HepG2 (cell line): ENCODE results near the gene CD6. TPM values are rescaled to one million over a fixed set of nuclear protein-coding genes. Genes with fewer than 3 reads are reported as not detected.

Experiments used
- ATAC-seq: fragments of 200-7000 bp; cut with Tn5 transposase; 3 replicates; pipeline ENCODE4 v1.9.1; 2020; ENCODE audit warnings: mild to moderate bottlenecking, moderate library complexity
- BruUV-seq: library from RNA; stranded (reverse); fragments of 400-500 nt; replicated peaks from 2 replicates; lab custom pipeline; 2021; lab: Mats Ljungman, UMichigan
- CTCF ChIA-PET: fragments of 300-600 bp; formaldehyde crosslinking; extraction: SDS; loops from one replicate; lab custom pipeline; 2021; ENCODE audit warnings: low total read pairs, inconsistent platforms, low intra/inter-chr PET ratio; lab: Yijun Ruan, JAX
- POLR2A ChIA-PET: fragments of 350-600 bp; sonication (Branson Sonifier 250); formaldehyde crosslinking; loops from one replicate; lab custom pipeline; 2020; ENCODE audit warnings: antibody characterized with exemption, inconsistent platforms; lab: Yijun Ruan, JAX
- DNase-seq: peaks from one replicate; pipeline ENCODE4 v3.0.0-alpha.2; 2015; ENCODE audit warnings: low spot score
- FAIRE-seq: peaks from 3 replicates; lab custom pipeline; 2011; peaks lifted over from hg19 to GRCh38; lab: Jason Lieb, UNC
- H2AFZ ChIP-seq: one replicate; pipeline ENCODE4 v1.6.1; 2011; ENCODE audit warnings: low read length, inconsistent platforms
- H3K27ac ChIP-seq: fragments of 300-600 bp; 3 replicates; pipeline ENCODE4 v1.8.0; 2011; ENCODE audit warnings: mixed run types, mild to moderate bottlenecking, mixed read lengths, low read length, inconsistent platforms; ENCODE audit not compliant: insufficient read depth; ENCODE audit errors: extremely low read length
- H3K27me3 ChIP-seq, 2 experiments: fragments of 200-600 bp in 1 of 2; 2 replicates in 1 of 2; 3 replicates in 1 of 2; pipeline versions ENCODE4 v1.6.0 to v1.8.0; 2011; ENCODE audit warnings: low read length in 2 of 2, mild to moderate bottlenecking in 2 of 2, moderate library complexity in 2 of 2, inconsistent platforms in 1 of 2; ENCODE audit not compliant: insufficient read depth in 2 of 2, control insufficient read depth in 1 of 2
- H3K36me3 ChIP-seq, 2 experiments: fragments of 200-600 bp in 1 of 2; replicated peaks in 1 of 2; 2 replicates in 1 of 2; 3 replicates in 1 of 2; pipeline versions ENCODE4 v1.5.1 to v1.8.0; 2011; ENCODE audit warnings: low read length in 2 of 2, inconsistent platforms in 1 of 2; ENCODE audit not compliant: insufficient read depth in 2 of 2, control insufficient read depth in 1 of 2
- H3K4me1 ChIP-seq: 2 replicates; pipeline ENCODE4 v1.5.1; 2012; ENCODE audit warnings: low read length, inconsistent platforms; ENCODE audit not compliant: insufficient read depth
- H3K4me2 ChIP-seq: 2 replicates; pipeline ENCODE4 v1.6.0; 2011; ENCODE audit warnings: low read depth, low read length, inconsistent platforms
- H3K4me3 ChIP-seq, 3 experiments: fragments of 200-600 bp in 1 of 3; sonication (generic), shearing (Covaris generic) in 1 of 3; replicated peaks in 1 of 3; 2 replicates each; pipeline ENCODE4 v1.5.1; 2011 to 2016; ENCODE audit warnings: low read length in 3 of 3, inconsistent platforms in 2 of 3, low read depth in 2 of 3, mild to moderate bottlenecking in 2 of 3, control low read depth in 1 of 3, mixed read lengths in 1 of 3; ENCODE audit not compliant: insufficient read depth in 1 of 3
- H3K79me2 ChIP-seq: one replicate; pipeline ENCODE4 v1.6.1; 2011; ENCODE audit warnings: low read length, inconsistent platforms; ENCODE audit not compliant: insufficient read depth
- H3K9ac ChIP-seq: 2 replicates; pipeline ENCODE4 v1.6.0; 2011; ENCODE audit warnings: mild to moderate bottlenecking, low read depth, low read length, inconsistent platforms; ENCODE audit not compliant: insufficient read depth
- H3K9me3 ChIP-seq: 2 replicates; pipeline ENCODE4 v1.5.1; 2012; ENCODE audit warnings: mild to moderate bottlenecking, low read length
- H4K20me1 ChIP-seq: 2 replicates; pipeline ENCODE4 v1.6.0; 2011; ENCODE audit warnings: inconsistent platforms, mild to moderate bottlenecking, low read length, moderate library complexity; ENCODE audit not compliant: insufficient read depth
- AHDC1 ChIP-seq: sonication (generic); formaldehyde crosslinking; IDR thresholded peaks from 2 replicates; pipeline ENCODE4 v1.5.1; 2020; ENCODE audit warnings: mild to moderate bottlenecking, missing genetic modification reagents, borderline replicate concordance
- ARID4A ChIP-seq: sonication (generic); formaldehyde crosslinking; IDR thresholded peaks from 2 replicates; pipeline ENCODE4 v1.5.0; 2020; ENCODE audit warnings: mild to moderate bottlenecking, missing genetic modification reagents, borderline replicate concordance
- CAMTA2 ChIP-seq: sonication (generic); formaldehyde crosslinking; IDR thresholded peaks from 2 replicates; pipeline ENCODE4 v1.4.0; 2020; ENCODE audit warnings: mild to moderate bottlenecking, missing genetic modification reagents, borderline replicate concordance
- E2F1 ChIP-seq: sonication (generic); formaldehyde crosslinking; IDR thresholded peaks from 2 replicates; pipeline ENCODE4 v1.5.0; 2020; ENCODE audit warnings: missing genetic modification reagents
- KLF11 ChIP-seq: IDR thresholded peaks from 2 replicates; pipeline ENCODE4 v1.6.1; 2016; ENCODE audit warnings: missing compliant biosample characterization
- NPAS2 ChIP-seq: sonication (generic); formaldehyde crosslinking; IDR thresholded peaks from 2 replicates; pipeline ENCODE4 v1.8.0; 2022; ENCODE audit warnings: mild to moderate bottlenecking, missing genetic modification reagents, borderline replicate concordance
- SALL1 ChIP-seq: sonication (generic); formaldehyde crosslinking; IDR thresholded peaks from 2 replicates; pipeline ENCODE4 v1.8.0; 2022; ENCODE audit warnings: mild to moderate bottlenecking, missing genetic modification reagents
- TEAD3 ChIP-seq: optimal IDR thresholded peaks from 2 replicates; pipeline ENCODE3; 2016; ENCODE audit warnings: borderline replicate concordance
- ZNF207 ChIP-seq: fragments of 450-650 bp; IDR thresholded peaks from 2 replicates; pipeline ENCODE4 v1.6.1; 2016; ENCODE audit warnings: antibody characterized with exemption, borderline replicate concordance
- WGBS: methylation state at CpG from one replicate; pipeline ENCODE4 v1.1.6; 2017; ENCODE audit warnings: low lambda C conversion rate; 5-methylcytosine and 5-hydroxymethylcytosine counted together
- in situ Hi-C: cut with HindIII; loops from 2 replicates; pipeline ENCODE4 v1.10.0; 2017; ENCODE audit warnings: low pct_unique_long_range_greater_than_20kb; ENCODE audit not compliant: extremely low pct_ligation_motif_present
- intact Hi-C: fragments of 100-400 bp; cut with micrococcal nuclease; formaldehyde crosslinking; loops from one replicate; pipeline ENCODE4 v1.10.0; 2022; ENCODE audit not compliant: unreplicated experiment
- polyA plus RNA-seq, 8 experiments: library from polyadenylated mRNA; depleted of rRNA in 3 of 8; stranded (reverse) in 7 of 8; unstranded in 1 of 8; fragments of >200 nt; fragmentation: Illumina TruSeq in 4 of 8; extraction: Trizol in 4 of 8; gene quantifications; 2 replicates each; pipeline versions ENCODE4 v1.2.1 to v1.2.3, GENCODE V29; 2011 to 2016; ENCODE audit warnings: low read depth in 4 of 8, missing spikeins in 1 of 8, mixed read lengths in 1 of 8; ENCODE audit not compliant: insufficient read depth in 1 of 8
- total RNA-seq, 5 experiments: library from RNA; depleted of rRNA; stranded (reverse); fragments of >200 nt; fragmentation: Illumina TruSeq; extraction: Trizol; gene quantifications; 2 replicates each; pipeline ENCODE4 v1.2.3, GENCODE V29; 2016; ENCODE audit warnings: low read depth in 1 of 5

CD6 gene
- total and polyA plus RNA-seq, 2 of the 13 experiments (the other 11 are each of a cell fraction or from before 2014, with no cell fraction given): not detected

DNA sequence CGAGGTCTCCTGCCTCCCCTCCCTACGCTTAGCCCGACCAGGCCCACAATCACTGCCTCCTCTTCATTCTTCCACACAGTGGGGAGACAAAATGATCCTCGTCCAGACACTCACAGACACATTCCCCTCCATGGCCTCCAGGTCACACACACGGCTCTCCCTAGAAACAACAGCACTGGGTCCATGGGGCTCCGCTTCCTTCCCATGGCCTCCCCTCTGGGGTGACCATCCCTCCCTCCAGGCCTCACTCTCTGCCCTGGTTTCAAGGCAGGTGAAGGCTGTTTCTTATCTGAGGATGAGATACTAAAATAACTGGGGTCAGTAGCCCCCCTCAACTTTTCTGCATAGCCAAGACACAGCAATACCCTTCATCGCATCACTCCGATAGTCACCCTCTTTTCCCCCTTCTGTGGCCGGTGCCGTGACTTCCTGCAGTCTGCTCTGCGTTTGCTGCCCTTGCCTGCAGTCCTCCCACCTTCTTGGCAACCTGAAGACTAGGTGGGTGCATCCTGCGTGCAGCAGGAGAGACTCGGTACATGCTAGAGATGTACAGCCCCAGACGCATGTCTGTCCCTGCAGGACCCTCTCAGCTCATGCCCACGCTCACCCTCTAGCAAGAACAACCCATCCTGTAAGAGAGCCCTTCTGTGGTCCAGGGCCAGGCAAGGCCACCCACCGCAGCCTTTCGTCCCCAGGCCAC lies 55.8 kb downstream of the CD6 start:
- CTCF ChIA-PET: no interaction called here
- TF ChIP-seq E2F1 (CRISPR knock-in tag): no peak
- TF ChIP-seq SALL1 (CRISPR knock-in tag): no peak
- no peak for TF ChIP-seq ARID4A (CRISPR knock-in tag)
- no peak for TF ChIP-seq CAMTA2 (CRISPR knock-in tag)
- TF ChIP-seq NPAS2 (CRISPR knock-in tag): no peak
- TF ChIP-seq KLF11 (CRISPR knock-in tag): no peak
- no peak for TF ChIP-seq ZNF207
- no peak for TF ChIP-seq AHDC1 (CRISPR knock-in tag)
- no peak for TF ChIP-seq TEAD3 (CRISPR knock-in tag)

More for the DNA sequence above, 55.8 kb downstream of the CD6 start:
- H3K79me2 ChIP-seq: no peaks in the 10 kb centered on the region
- no peaks in the 10 kb centered on the region for H3K36me3 ChIP-seq
- intact Hi-C loops: no loop called here
- no peak overlapping the region for H3K4me2 ChIP-seq
- no peak overlapping the region for H3K4me3 ChIP-seq
- DNase-seq (no peak), ATAC-seq (peak; percentile 25; the same call in 1 of the 3 replicates), FAIRE-seq (no peak)
- H3K9me3 ChIP-seq: no peaks in the 10 kb centered on the region
- POLR2A ChIA-PET: no interaction called here
- WGBS: 42% methylated on average over 17 of the region's 17 CpGs
- in situ Hi-C loops: no loop called here
- no peak overlapping the region for H2AFZ ChIP-seq
- H3K27ac ChIP-seq: no peak overlapping the region
- H3K9ac ChIP-seq: no peak overlapping the region
- no TSS peak for BruUV-seq
- peaks cover 2 to 62% of the 10 kb centered on the region in 2 experiments; a peak in 3 of 5 replicates for H3K27me3 ChIP-seq
- H4K20me1 ChIP-seq: no peaks in the 10 kb centered on the region
- H3K4me1 ChIP-seq: no peaks in the 10 kb centered on the region
